H1 (cell line): ENCODE results near the gene SLX9. TPM values are rescaled to one million over a fixed set of nuclear protein-coding genes. Genes with fewer than 3 reads are reported as not detected.

Source experiments
- CTCF ChIA-PET: fragments of 300-600 bp; sonication (Branson Sonifier 250); formaldehyde crosslinking; loops from one replicate; lab custom pipeline; 2021; ENCODE audit not compliant: partially characterized antibody; lab: Charles Lee
- POLR2A ChIA-PET: fragments of 300-600 bp; sonication (Branson Sonifier 250); formaldehyde crosslinking; loops from one replicate; lab custom pipeline; 2021; ENCODE audit warnings: inconsistent platforms; ENCODE audit not compliant: partially characterized antibody; lab: Charles Lee
- DNase-seq, 2 experiments: peaks; one replicate each; pipeline versions ENCODE4 v3.0.0 to v3.0.0-alpha.2; 2010 to 2022; ENCODE audit warnings: low spot score in 2 of 2, low read depth in 1 of 2, mixed read lengths in 1 of 2
- FAIRE-seq: peaks from 2 replicates; lab custom pipeline; 2011; peaks lifted over from hg19 to GRCh38; lab: Jason Lieb, UNC
- H2AFZ ChIP-seq: 2 replicates; pipeline ENCODE4 v1.8.1; 2012; ENCODE audit warnings: low read length, inconsistent platforms
- H2AK5ac ChIP-seq: 2 replicates; pipeline ENCODE4 v1.6.1; 2013; ENCODE audit warnings: low read depth, low read length
- H2BK120ac ChIP-seq: replicated peaks from 2 replicates; pipeline ENCODE3; 2013; ENCODE audit warnings: low read depth, low read length, inconsistent platforms
- H2BK12ac ChIP-seq: 2 replicates; pipeline ENCODE4 v1.6.1; 2013; ENCODE audit warnings: low read depth, low read length
- H2BK15ac ChIP-seq: 2 replicates; pipeline ENCODE4 v1.6.1; 2013; ENCODE audit warnings: low read length
- H2BK20ac ChIP-seq: 2 replicates; pipeline ENCODE4 v1.6.1; 2013; ENCODE audit warnings: low read length
- H2BK5ac ChIP-seq: 2 replicates; pipeline ENCODE4 v1.6.1; 2013; ENCODE audit warnings: low read depth, low read length
- H3K14ac ChIP-seq: 2 replicates; pipeline ENCODE4 v1.6.1; 2013; ENCODE audit warnings: inconsistent platforms; ENCODE audit not compliant: insufficient read length
- H3K18ac ChIP-seq: 2 replicates; pipeline ENCODE4 v1.6.1; 2013; ENCODE audit warnings: low read length; ENCODE audit errors: extremely low read depth
- H3K23ac ChIP-seq: 2 replicates; pipeline ENCODE4 v1.6.1; 2013; ENCODE audit warnings: inconsistent platforms; ENCODE audit not compliant: insufficient read length
- H3K23me2 ChIP-seq: 2 replicates; pipeline ENCODE4 v1.6.1; 2013; ENCODE audit warnings: low read depth, low read length
- H3K27ac ChIP-seq: 2 replicates; pipeline ENCODE4 v1.6.1; 2011; ENCODE audit warnings: low read depth, low read length, inconsistent platforms
- H3K27me3 ChIP-seq, 4 experiments: replicated peaks in 1 of 4; 1 replicate in 1 of 4; 2 replicates in 3 of 4; pipeline versions ENCODE4 v1.6.1 to v1.8.1; 2011 to 2013; ENCODE audit warnings: low read length in 3 of 4, mild to moderate bottlenecking in 3 of 4, inconsistent platforms in 2 of 4, mixed read lengths in 2 of 4, moderate library complexity in 1 of 4; ENCODE audit not compliant: control insufficient read depth in 3 of 4, insufficient read depth in 3 of 4; ENCODE audit errors: extremely low read depth in 1 of 4
- H3K36me3 ChIP-seq, 4 experiments: 2 replicates each; pipeline versions ENCODE4 v1.6.1 to v1.8.1; 2011 to 2013; ENCODE audit warnings: mild to moderate bottlenecking in 4 of 4, low read length in 3 of 4, moderate library complexity in 2 of 4, control low read depth in 1 of 4, inconsistent platforms in 1 of 4; ENCODE audit not compliant: insufficient read depth in 4 of 4, control insufficient read depth in 2 of 4
- H3K4ac ChIP-seq: replicated peaks from 2 replicates; pipeline ENCODE3; 2013; ENCODE audit warnings: low read length, low read depth, mixed read lengths, inconsistent platforms; ENCODE audit not compliant: insufficient read length
- H3K4me1 ChIP-seq, 4 experiments: replicated peaks in 1 of 4; 1 replicate in 1 of 4; 2 replicates in 3 of 4; pipeline versions ENCODE4 v1.6.1 to v1.8.1; 2011 to 2013; ENCODE audit warnings: low read length in 3 of 4, inconsistent platforms in 2 of 4, mixed read lengths in 1 of 4; ENCODE audit not compliant: insufficient read depth in 4 of 4, control insufficient read depth in 3 of 4
- H3K4me2 ChIP-seq, 2 experiments: 2 replicates each; pipeline versions ENCODE4 v1.6.1 to v1.8.1; 2011 to 2013; ENCODE audit warnings: low read depth in 2 of 2, low read length in 2 of 2, control low read depth in 1 of 2, inconsistent platforms in 1 of 2, mild to moderate bottlenecking in 1 of 2; ENCODE audit not compliant: insufficient read depth in 1 of 2
- H3K4me3 ChIP-seq, 4 experiments: fragments of 200-600, 300-600 bp in 1 of 4; sonication (generic), shearing (Covaris generic), sonication (Bioruptor Twin) in 1 of 4; 2 replicates each; pipeline versions ENCODE4 v1.5.1 to v1.8.1; 2011 to 2016; ENCODE audit warnings: low read length in 4 of 4, low read depth in 3 of 4, control low read depth in 2 of 4, inconsistent platforms in 2 of 4, mild to moderate bottlenecking in 2 of 4, mixed read lengths in 1 of 4, moderate library complexity in 1 of 4; ENCODE audit not compliant: insufficient read depth in 2 of 4; ENCODE audit errors: extremely low read depth in 1 of 4
- H3K56ac ChIP-seq: replicated peaks from 2 replicates; pipeline ENCODE3; 2013; ENCODE audit warnings: low read depth, mild to moderate bottlenecking, mixed read lengths, low read length, inconsistent platforms; ENCODE audit not compliant: insufficient read length
- H3K79me1 ChIP-seq: 2 replicates; pipeline ENCODE4 v1.6.1; 2013; ENCODE audit warnings: low read depth, low read length, control low read depth
- H3K79me2 ChIP-seq, 2 experiments: 2 replicates each; pipeline versions ENCODE4 v1.6.1 to v1.8.1; 2012 to 2013; ENCODE audit warnings: low read length in 2 of 2, mild to moderate bottlenecking in 2 of 2, inconsistent platforms in 1 of 2; ENCODE audit not compliant: insufficient read depth in 2 of 2, control insufficient read depth in 1 of 2
- H3K9ac ChIP-seq, 4 experiments: replicated peaks in 1 of 4; 1 replicate in 1 of 4; 2 replicates in 3 of 4; pipeline versions ENCODE4 v1.6.1 to v1.8.1; 2011 to 2013; ENCODE audit warnings: low read depth in 3 of 4, low read length in 3 of 4, control low read depth in 2 of 4, mild to moderate bottlenecking in 2 of 4, moderate library complexity in 2 of 4, inconsistent platforms in 1 of 4; ENCODE audit errors: extremely low read depth in 1 of 4
- H3K9me3 ChIP-seq, 2 experiments: 2 replicates each; pipeline versions ENCODE4 v1.6.1 to v1.8.1; 2012 to 2013; ENCODE audit warnings: mild to moderate bottlenecking in 2 of 2, moderate library complexity in 2 of 2, control low read depth in 1 of 2, inconsistent platforms in 1 of 2, low read depth in 1 of 2, low read length in 1 of 2, mixed read lengths in 1 of 2; ENCODE audit not compliant: insufficient read depth in 2 of 2
- H4K20me1 ChIP-seq, 2 experiments: replicated peaks in 1 of 2; 2 replicates each; pipeline versions ENCODE3 to v1.8.1; 2011 to 2013; ENCODE audit warnings: inconsistent platforms in 2 of 2, low read length in 2 of 2, mild to moderate bottlenecking in 1 of 2; ENCODE audit not compliant: insufficient read depth in 2 of 2, control insufficient read depth in 1 of 2
- H4K5ac ChIP-seq: 2 replicates; pipeline ENCODE4 v1.6.1; 2013; ENCODE audit warnings: low read length, low read depth, mixed read lengths, inconsistent platforms; ENCODE audit not compliant: insufficient read length
- H4K8ac ChIP-seq: 2 replicates; pipeline ENCODE4 v1.8.0; 2013; ENCODE audit warnings: mild to moderate bottlenecking, moderate library complexity, low read length, inconsistent platforms; ENCODE audit not compliant: insufficient read depth; ENCODE audit errors: extremely low read depth
- H4K91ac ChIP-seq: replicated peaks from 2 replicates; pipeline ENCODE3; 2013; ENCODE audit warnings: low read length, mixed read lengths, inconsistent platforms; ENCODE audit not compliant: insufficient read length
- ATF2 ChIP-seq: IDR thresholded peaks from 2 replicates; pipeline ENCODE4 v1.6.1; 2012; ENCODE audit warnings: low read length, inconsistent platforms
- EGR1 ChIP-seq: IDR thresholded peaks from 2 replicates; pipeline ENCODE4 v1.6.1; 2011; ENCODE audit warnings: low read depth, low read length, borderline replicate concordance
- KDM5A ChIP-seq: fragments of 200-600 bp; IDR thresholded peaks from 2 replicates; pipeline ENCODE4 v1.7.1; 2012; ENCODE audit warnings: mild to moderate bottlenecking, low read length, inconsistent platforms, mixed read lengths
- NRF1 ChIP-seq: IDR thresholded peaks from 2 replicates; pipeline ENCODE4 v1.6.1; 2011; ENCODE audit warnings: mild to moderate bottlenecking, low read depth, low read length, improper control_type of control experiment
- SIN3A ChIP-seq, 2 experiments: IDR thresholded peaks in 1 of 2; conservative IDR thresholded peaks in 1 of 2; 2 replicates each; pipeline ENCODE4 v1.6.1; 2011 to 2012; ENCODE audit warnings: low read length in 2 of 2, improper control_type of control experiment in 1 of 2, low read depth in 1 of 2, mild to moderate bottlenecking in 1 of 2
- SP1 ChIP-seq: IDR thresholded peaks from 2 replicates; pipeline ENCODE4 v1.6.1; 2011; ENCODE audit warnings: low read depth, low read length
- SP2 ChIP-seq: IDR thresholded peaks from 2 replicates; pipeline ENCODE4 v1.6.1; 2012; ENCODE audit warnings: mild to moderate bottlenecking, low read length, inconsistent platforms
- TEAD4 ChIP-seq: IDR thresholded peaks from 2 replicates; pipeline ENCODE4 v1.6.1; 2012; ENCODE audit warnings: low read depth, low read length, inconsistent platforms, mixed read lengths
- USF2 ChIP-seq: IDR thresholded peaks from 2 replicates; pipeline ENCODE4 v1.6.1; 2011; ENCODE audit warnings: low read length, improper control_type of control experiment
- WGBS, 2 experiments: shearing (Covaris generic) in 1 of 2; methylation state at CpG; one replicate each; pipeline versions ENCODE4 v1.1.6 to v1.1.7; 2013 to 2015; ENCODE audit warnings: low lambda C conversion rate in 2 of 2, mixed read lengths in 2 of 2, inconsistent platforms in 1 of 2, low coverage in 1 of 2, missing lambda C conversion rate in 1 of 2; ENCODE audit not compliant: insufficient replicate concordance in 2 of 2, insufficient coverage in 1 of 2, insufficient read length in 1 of 2; ENCODE audit errors: extremely low coverage in 1 of 2, missing lambda C conversion rate in 1 of 2; 5-methylcytosine and 5-hydroxymethylcytosine counted together
- polyA plus RNA-seq, 7 experiments: library from polyadenylated mRNA; depleted of rRNA in 3 of 7; stranded (reverse) in 5 of 7; unstranded in 2 of 7; fragments of >200 nt in 5 of 7; fragments of 200-250 nt in 2 of 7; gene quantifications; 1 replicate in 5 of 7; 2 replicates in 1 of 7; 4 replicates in 1 of 7; pipeline versions ENCODE4 v1.2.1 to v1.2.3, GENCODE V29; 2011 to 2013; ENCODE audit warnings: missing spikeins in 2 of 7, mixed read lengths in 2 of 7
- total RNA-seq: library from RNA; stranded (reverse); fragmentation: NEBNext Ultra II Directional; extraction: Animal tissue kit (Norgen Biotek cat#: 25700); gene quantifications from 2 replicates; pipeline ENCODE4 v1.2.1, GENCODE V29; 2021

Gene SLX9
- total and polyA plus RNA-seq, 2 of the 8 experiments (the other 6 are each of a cell fraction or from before 2014, with no cell fraction given), result 17.7 to 57.3 TPM

- POLR2A ChIA-PET, result interaction anchor here (0.7 to 1.0 kb wide), 2 partner anchors 41 to 165 kb away, joined by 4 read pairs; no protein-coding TSS in a partner anchor
- TF ChIP-seq TEAD4 (no peak), ATF2 (no peak), SIN3A (conservative IDR thresholded peaks at IDR 0.05 in 1 of 2, IDR thresholded peaks at IDR 0.05 in 1 of 2; ENCODE audit: low read depth in 1 of 2, low read length in 2 of 2) (no peak), NRF1 (no peak), KDM5A (no peak), SP2 (no peak), SP1 (no peak), EGR1 (no peak), USF2 (no peak)
These were observed 26.2 kb upstream of the SLX9 start for GRCh38 chr21:44913425-44914175.

More at GRCh38 chr21:44913425-44914175, 26.2 kb upstream of the SLX9 start:
- Histone ChIP-seq H3K9ac (no peak overlapping the region), H2BK12ac (no peak overlapping the region), H3K23ac (no peak overlapping the region), H2AFZ (no peak overlapping the region), H3K4me1 (0 out of 7 replicates have a peak, but pooled peaks cover 0 to 2% (median 0%) of the 10 kb centered on the region in 4 experiments), H3K36me3 (no peaks in the 10 kb centered on the region), H3K4me3 (no peak overlapping the region), H2AK5ac (0 out of 2 replicates have a peak overlapping the region, but pooled peaks have one; percentile 24), H3K27ac (no peak overlapping the region), H3K4ac (no peak overlapping the region), H4K8ac (peak overlapping the region; percentile 42; the same call in 1 of the 2 replicates), H3K14ac (no peak overlapping the region), H3K9me3 (no peaks in the 10 kb centered on the region), H3K56ac (no peak overlapping the region), H3K79me2 (no peaks in the 10 kb centered on the region), H2BK5ac (no peak overlapping the region), H4K91ac (no peak overlapping the region), H3K18ac (no peak overlapping the region), H3K4me2 (no peak overlapping the region), H2BK20ac (no peak overlapping the region), H4K5ac (no peak overlapping the region), H2BK120ac (no peak overlapping the region), H4K20me1 (peaks cover 0 to under 1% of the 10 kb centered on the region in 2 experiments), H3K79me1 (no peaks in the 10 kb centered on the region), H2BK15ac (no peak overlapping the region), H3K23me2 (peaks cover 4% of the 10 kb centered on the region; the same call in 1 of the 2 replicates), H3K27me3 (peaks cover 0 to 14% (median 14%) of the 10 kb centered on the region in 4 experiments; a peak in 6 of 7 replicates)
- 90% methylated on average over 7 of the region's 7 CpGs; no CpG with 5 or more reads in 1 of the 2 experiments for WGBS, 2 experiments
- CTCF ChIA-PET, result interaction anchor here (0.6 to 1.4 kb wide), 6 partner anchors 14 to 378 kb away, joined by 3 to 5 read pairs (median 3); no protein-coding TSS in a partner anchor
- no peak for DNase-seq
- no peak for FAIRE-seq
